ENCODE results near the gene OR2D2.
"Not testable (repeated sequence)": the region's sequence is repeated elsewhere in the genome, so short reads cannot be mapped to it uniquely, and the experiment has no call there.

OR2D2 gene

GRCh38 chr11:6892400-6892799 lies at the start of gene OR2D2:
TSS of gene OR2D2 (minus strand) at chr11:6892500. CDS start at chr11:6892500, 0 bp downstream.
- in situ Hi-C loops (cut with MboI; ENCODE audit: low sequenced_read_pairs) = no loop called here

- in situ Hi-C loops (cut with MboI; ENCODE audit: low sequenced_read_pairs) = no loop called here
Measured at GRCh38 chr11:6941970-6942369, 49.7 kb upstream of the OR2D2 start.

- in situ Hi-C loops (cut with MboI; ENCODE audit: low sequenced_read_pairs) = no loop called here
Measured at GRCh38 chr11:6932145-6932544, 39.8 kb upstream of the OR2D2 start.

- in situ Hi-C loops (cut with MboI; ENCODE audit: low sequenced_read_pairs) = no loop called here
Measured at GRCh38 chr11:6931146-6931713, 38.9 kb upstream of the OR2D2 start.

- in situ Hi-C loops (cut with MboI; ENCODE audit: low sequenced_read_pairs) = no loop called here
Measured at GRCh38 chr11:6928916-6929315, 36.6 kb upstream of the OR2D2 start.

GRCh38 chr11:6927030-6927617 lies 34.8 kb upstream of the OR2D2 start:
- in situ Hi-C loops (cut with MboI; ENCODE audit: low sequenced_read_pairs) = no loop called here

GRCh38 chr11:6926208-6927029 lies 34.1 kb upstream of the OR2D2 start, which contains the start of gene ZNF215:
TSS of gene ZNF215 (plus strand) at chr11:6926426. CDS start at chr11:6932273, 5,847 bp downstream.
- in situ Hi-C loops (cut with MboI; ENCODE audit: low sequenced_read_pairs) = no loop called here

- in situ Hi-C loops (cut with MboI; ENCODE audit: low sequenced_read_pairs) = no loop called here
Measured at GRCh38 chr11:6925636-6926207, 33.4 kb upstream of the OR2D2 start.

GRCh38 chr11:6925007-6925577 lies 32.8 kb upstream of the OR2D2 start:
- in situ Hi-C loops (cut with MboI; ENCODE audit: low sequenced_read_pairs) = no loop called here

GRCh38 chr11:6920702-6921101 lies 28.4 kb upstream of the OR2D2 start, which contains the start of gene OR2D3:
TSS of gene OR2D3 (plus strand) at chr11:6921002. CDS start at chr11:6921002, 0 bp downstream.
- in situ Hi-C loops (cut with MboI; ENCODE audit: low sequenced_read_pairs) = no loop called here

GRCh38 chr11:6919698-6920097 lies 27.4 kb upstream of the OR2D2 start:
- in situ Hi-C loops (cut with MboI; ENCODE audit: low sequenced_read_pairs) = no loop called here

GRCh38 chr11:6911948-6912347 lies 19.6 kb upstream of the OR2D2 start:
- in situ Hi-C loops (cut with MboI; ENCODE audit: low sequenced_read_pairs) = no loop called here

- in situ Hi-C loops (cut with MboI; ENCODE audit: low sequenced_read_pairs) = no loop called here
Measured at GRCh38 chr11:6911378-6911777, 19.1 kb upstream of the OR2D2 start.

- in situ Hi-C loops (cut with MboI; ENCODE audit: low sequenced_read_pairs) = not testable (repeated sequence)
Measured at GRCh38 chr11:6904804-6905203, 12.5 kb upstream of the OR2D2 start.

GRCh38 chr11:6900327-6900999 lies 8.2 kb upstream of the OR2D2 start:
- in situ Hi-C loops (cut with MboI; ENCODE audit: low sequenced_read_pairs) = no loop called here

GRCh38 chr11:6898911-6899310 lies 6.6 kb upstream of the OR2D2 start:
- in situ Hi-C loops (cut with MboI; ENCODE audit: low sequenced_read_pairs) = no loop called here

- in situ Hi-C loops (cut with MboI; ENCODE audit: low sequenced_read_pairs) = no loop called here
Measured at GRCh38 chr11:6895010-6895409, 2.7 kb upstream of the OR2D2 start.

GRCh38 chr11:6894097-6894496 lies 1.8 kb upstream of the OR2D2 start:
- in situ Hi-C loops (cut with MboI; ENCODE audit: low sequenced_read_pairs) = no loop called here

- in situ Hi-C loops (cut with MboI; ENCODE audit: low sequenced_read_pairs) = no loop called here
Measured at GRCh38 chr11:6889835-6890234, 2.5 kb downstream of the OR2D2 start.

- in situ Hi-C loops (cut with MboI; ENCODE audit: low sequenced_read_pairs) = no loop called here
Measured at GRCh38 chr11:6888830-6889229, 3.5 kb downstream of the OR2D2 start.

GRCh38 chr11:6887711-6888110 lies 4.6 kb downstream of the OR2D2 start:
- in situ Hi-C loops (cut with MboI; ENCODE audit: low sequenced_read_pairs) = not testable (repeated sequence)
